Esophagus muscularis mucosa (tissue), 4 donors: ENCODE results near the gene PTPN14. TPM values are rescaled to one million over a fixed set of nuclear protein-coding genes. Genes with fewer than 3 reads are reported as not detected.

Experiments
- DNase-seq: peaks from one replicate; pipeline ENCODE4 v3.0.0-alpha.2; 2017; ENCODE audit errors: extremely low spot score
- H3K27ac ChIP-seq, 4 donors: fragments of 200-600 bp; sonication (generic); replicated peaks in 1 of 4; 1 replicate in 3 of 4; 2 replicates in 1 of 4; pipeline ENCODE4 v1.5.1; 2016 to 2019; ENCODE audit warnings: mild to moderate bottlenecking in 1 of 4
- H3K27me3 ChIP-seq, 4 donors: fragments of 200-600 bp; sonication (generic); one replicate each; pipeline versions ENCODE4 v1.5.1 to v1.6.0; 2016 to 2019
- H3K36me3 ChIP-seq, 4 donors: fragments of 200-600 bp; sonication (generic); one replicate each; pipeline ENCODE4 v1.5.1; 2016 to 2019
- H3K4me1 ChIP-seq, 4 donors: fragments of 200-600 bp; sonication (generic); one replicate each; pipeline ENCODE4 v1.5.1; 2016 to 2019
- H3K4me3 ChIP-seq, 4 donors: fragments of 200-600 bp; sonication (generic); 1 replicate in 2 of 4; 2 replicates in 2 of 4; pipeline ENCODE4 v1.5.1; 2016 to 2019; ENCODE audit warnings: mild to moderate bottlenecking in 4 of 4, moderate library complexity in 1 of 4
- H3K9me3 ChIP-seq, 4 donors: fragments of 200-600 bp; sonication (generic); 1 replicate in 3 of 4; 2 replicates in 1 of 4; pipeline ENCODE4 v1.5.1; 2016 to 2019
- EP300 ChIP-seq: sonication (generic); formaldehyde crosslinking; IDR thresholded peaks from one replicate; pipeline ENCODE4 v1.6.1; 2017; ENCODE audit warnings: antibody characterized with exemption
- POLR2A ChIP-seq: fragments of 450-650 bp; IDR thresholded peaks from one replicate; pipeline ENCODE4 v1.6.1; 2017; ENCODE audit warnings: antibody characterized with exemption, moderate library complexity, mild to moderate bottlenecking, low read depth
- POLR2AphosphoS5 ChIP-seq, 2 donors: sonication (generic); formaldehyde crosslinking; IDR thresholded peaks; one replicate each; pipeline ENCODE4 v1.6.1; 2017; ENCODE audit warnings: antibody characterized with exemption in 2 of 2
- WGBS: methylation state at CpG from one replicate; pipeline ENCODE4 v1.1.5; 2018; 5-methylcytosine and 5-hydroxymethylcytosine counted together
- intact Hi-C: fragments of 100-400 bp; cut with DNase I; formaldehyde crosslinking; loops from one replicate; pipeline ENCODE4 v1.15.1; 2023
- total RNA-seq, 4 donors: library from RNA; depleted of rRNA; stranded (reverse); fragments of >200 nt; gene quantifications; one replicate each; pipeline versions ENCODE4 v1.1.0 to v1.2.1, GENCODE V29; 2016
- TF ChIP-seq, protein P1 (sequence below), 3 experiments: fragments of 200-600 bp in 2 of 3; fragments of 450-650 bp in 1 of 3; sonication (generic) in 2 of 3; IDR thresholded peaks; one replicate each; pipeline ENCODE4 v1.5.1; 2017 to 2019; ENCODE audit warnings: antibody characterized with exemption in 3 of 3, mild to moderate bottlenecking in 2 of 3, moderate library complexity in 1 of 3

The PTPN14 gene
- total RNA-seq, 4 donors from 2014 or later, result 48.5 to 108 (median 69.1) TPM

DNA sequence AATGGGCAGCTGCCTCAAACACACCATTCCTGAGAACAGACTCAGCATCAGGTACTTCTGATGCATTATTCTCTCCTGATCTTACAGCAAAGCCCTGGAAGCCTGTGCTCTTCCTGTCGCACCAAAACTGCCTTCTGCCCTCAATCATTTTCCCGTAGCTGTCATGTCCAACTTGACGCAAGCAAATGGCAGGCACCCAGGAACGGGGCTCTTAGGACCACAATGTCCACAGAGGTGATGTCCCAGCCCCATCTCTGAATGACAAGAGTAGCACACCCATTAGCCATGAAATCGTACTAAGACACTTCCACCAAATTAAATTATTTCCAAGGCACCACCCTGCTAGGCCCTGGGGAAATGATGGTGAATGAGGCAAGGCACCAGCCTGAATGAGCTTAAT lies 47.1 kb downstream of the PTPN14 start:
- no peak for DNase-seq
- H3K4me1 ChIP-seq, result peaks cover 12 to 35% (median 32%) of the 10 kb centered on the region in 4 donors
- 98% methylated on average over 5 of the region's 5 CpGs for WGBS
- H3K27ac ChIP-seq, result no peak overlapping the region
- intact Hi-C loops, result no loop called here
- H3K27me3 ChIP-seq, result no peaks in the 10 kb centered on the region
- no peak overlapping the region for H3K4me3 ChIP-seq
- no peaks in the 10 kb centered on the region for H3K9me3 ChIP-seq
- no peaks in the 10 kb centered on the region for H3K36me3 ChIP-seq
- TF ChIP-seq POLR2A (no peak), EP300 (no peak), POLR2AphosphoS5 (IDR thresholded peaks at IDR 0.05) (no peak)
- TF ChIP-seq, protein P1, sequence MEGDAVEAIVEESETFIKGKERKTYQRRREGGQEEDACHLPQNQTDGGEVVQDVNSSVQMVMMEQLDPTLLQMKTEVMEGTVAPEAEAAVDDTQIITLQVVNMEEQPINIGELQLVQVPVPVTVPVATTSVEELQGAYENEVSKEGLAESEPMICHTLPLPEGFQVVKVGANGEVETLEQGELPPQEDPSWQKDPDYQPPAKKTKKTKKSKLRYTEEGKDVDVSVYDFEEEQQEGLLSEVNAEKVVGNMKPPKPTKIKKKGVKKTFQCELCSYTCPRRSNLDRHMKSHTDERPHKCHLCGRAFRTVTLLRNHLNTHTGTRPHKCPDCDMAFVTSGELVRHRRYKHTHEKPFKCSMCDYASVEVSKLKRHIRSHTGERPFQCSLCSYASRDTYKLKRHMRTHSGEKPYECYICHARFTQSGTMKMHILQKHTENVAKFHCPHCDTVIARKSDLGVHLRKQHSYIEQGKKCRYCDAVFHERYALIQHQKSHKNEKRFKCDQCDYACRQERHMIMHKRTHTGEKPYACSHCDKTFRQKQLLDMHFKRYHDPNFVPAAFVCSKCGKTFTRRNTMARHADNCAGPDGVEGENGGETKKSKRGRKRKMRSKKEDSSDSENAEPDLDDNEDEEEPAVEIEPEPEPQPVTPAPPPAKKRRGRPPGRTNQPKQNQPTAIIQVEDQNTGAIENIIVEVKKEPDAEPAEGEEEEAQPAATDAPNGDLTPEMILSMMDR (IDR thresholded peaks at IDR 0.05), result no peak

DNA sequence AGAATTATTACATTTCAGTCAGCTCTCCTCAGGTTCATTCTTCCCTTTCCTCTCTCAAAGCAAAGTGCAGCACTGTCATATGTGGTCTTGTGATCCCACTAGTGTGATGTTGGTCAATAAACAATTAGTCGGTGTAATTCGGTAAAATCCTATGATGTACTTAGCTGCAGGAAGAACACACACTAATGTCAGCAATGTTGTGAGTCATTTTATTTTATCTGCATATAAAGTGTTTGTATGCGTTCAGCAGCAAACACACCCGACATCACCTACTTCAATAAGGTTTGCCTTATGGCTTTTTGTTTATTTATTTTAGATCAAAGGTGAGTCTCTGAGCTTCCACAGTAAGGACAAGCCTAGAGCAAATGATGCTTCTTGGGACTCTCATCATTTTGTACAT lies 47.8 kb downstream of the PTPN14 start:
- no peak overlapping the region for H3K4me3 ChIP-seq
- H3K9me3 ChIP-seq, result no peaks in the 10 kb centered on the region
- peaks cover 14 to 42% (median 34%) of the 10 kb centered on the region in 4 donors for H3K4me1 ChIP-seq
- H3K27ac ChIP-seq, result no peak overlapping the region
- intact Hi-C loops, result no loop called here
- 61% methylated on average over 4 of the region's 4 CpGs for WGBS
- DNase-seq, result no peak
- no peaks in the 10 kb centered on the region for H3K36me3 ChIP-seq
- H3K27me3 ChIP-seq, result no peaks in the 10 kb centered on the region
- TF ChIP-seq POLR2A (no peak), EP300 (no peak), POLR2AphosphoS5 (IDR thresholded peaks at IDR 0.05) (no peak)
- TF ChIP-seq, protein P1 (IDR thresholded peaks at IDR 0.05), result no peak

DNA sequence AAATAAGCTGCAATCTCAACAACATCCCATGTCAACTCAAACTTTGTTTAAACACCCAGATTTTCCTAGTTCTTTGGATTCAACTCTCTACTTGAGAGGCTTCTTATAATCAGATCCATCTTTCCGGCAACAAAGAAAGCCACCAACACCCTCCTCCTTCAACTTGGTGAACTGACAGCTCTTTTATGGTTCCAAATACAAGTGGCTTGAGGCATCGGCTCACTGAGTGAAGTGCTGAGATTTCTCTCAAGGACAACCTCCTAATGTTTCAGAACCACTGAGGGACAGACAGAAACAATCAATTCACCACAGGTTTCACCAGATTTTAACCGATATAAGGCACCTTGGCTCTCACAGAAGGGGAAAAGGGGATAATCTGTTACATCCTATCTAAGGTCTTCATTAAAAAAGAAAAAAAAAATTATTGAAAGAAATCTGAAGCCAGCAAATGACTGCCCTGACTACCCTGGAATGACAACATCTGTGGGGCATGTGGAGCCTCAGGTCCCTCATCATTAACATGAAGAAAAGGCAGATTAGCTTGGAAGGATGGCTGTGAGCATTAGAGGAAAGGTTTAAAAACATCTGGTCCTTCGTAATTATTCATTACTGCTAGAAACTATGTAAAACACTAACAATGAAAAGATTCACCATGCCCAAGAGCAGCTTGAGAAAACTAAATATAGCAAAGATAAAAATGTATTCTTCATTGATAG lies 50.9 kb downstream of the PTPN14 start:
- no peak for TF ChIP-seq POLR2A
- no peak for TF ChIP-seq POLR2AphosphoS5 (IDR thresholded peaks at IDR 0.05)
- TF ChIP-seq, protein P1 (IDR thresholded peaks at IDR 0.05), result no peak
- no peak for TF ChIP-seq EP300
- Histone ChIP-seq H3K27me3 (no peaks in the 10 kb centered on the region), H3K4me3 (no peak overlapping the region), H3K27ac (peak overlapping the region; percentile 8 to 60 (median 37)), H3K9me3 (no peaks in the 10 kb centered on the region), H3K36me3 (no peaks in the 10 kb centered on the region), H3K4me1 (peaks cover 21 to 60% (median 47%) of the 10 kb centered on the region in 4 donors)
- 61% methylated on average over 4 of the region's 4 CpGs for WGBS
- no peak for DNase-seq
- intact Hi-C loops, result no loop called here

DNA sequence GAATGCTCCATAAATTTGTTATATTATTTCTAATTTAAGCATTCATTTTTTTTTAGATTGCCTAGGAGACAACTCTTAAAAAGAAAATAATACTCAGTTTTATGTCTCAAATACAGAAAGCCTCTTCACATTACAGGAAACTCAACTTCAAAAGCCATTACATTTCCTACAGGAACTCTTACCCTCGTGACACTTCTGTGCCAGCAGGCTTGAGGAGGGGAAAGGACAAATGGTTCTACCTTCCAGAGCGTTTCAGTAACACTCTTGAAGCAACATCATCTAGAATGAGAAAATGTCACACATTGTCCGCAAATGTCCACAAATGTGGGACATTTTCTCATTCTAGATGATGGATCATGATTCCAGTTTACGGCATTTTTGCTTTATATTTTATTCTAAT lies 51.7 kb downstream of the PTPN14 start:
- Histone ChIP-seq H3K27ac (peak overlapping the region in 2 of 4 donors; percentile 8 to 60), H3K9me3 (no peaks in the 10 kb centered on the region), H3K4me3 (no peak overlapping the region), H3K36me3 (no peaks in the 10 kb centered on the region), H3K27me3 (no peaks in the 10 kb centered on the region), H3K4me1 (peaks cover 22 to 61% (median 50%) of the 10 kb centered on the region in 4 donors)
- DNase-seq, result no peak
- TF ChIP-seq POLR2AphosphoS5 (IDR thresholded peaks at IDR 0.05) (no peak), POLR2A (no peak), EP300 (no peak)
- TF ChIP-seq, protein P1 (IDR thresholded peaks at IDR 0.05), result no peak
- 65% methylated on average over 4 of the region's 4 CpGs for WGBS
- intact Hi-C loops, result no loop called here

DNA sequence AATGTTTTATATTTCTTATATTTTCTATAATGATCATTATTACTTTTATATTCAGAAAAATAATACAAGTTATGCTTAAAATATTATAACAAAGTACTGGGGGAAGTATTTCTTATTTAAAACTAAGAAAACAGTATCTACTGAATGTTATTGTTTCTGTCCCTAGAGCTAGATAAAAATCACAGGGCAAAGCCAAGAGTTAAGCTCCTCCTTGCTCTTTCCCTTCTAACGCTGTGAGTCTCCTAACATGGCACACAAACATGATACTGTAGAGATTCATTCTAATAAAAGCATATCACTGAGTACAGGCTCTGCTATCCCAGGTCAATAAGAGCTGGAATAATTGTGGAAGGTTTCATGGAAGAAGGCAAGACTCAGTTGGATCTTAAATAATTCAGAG lies 53.4 kb downstream of the PTPN14 start:
- 20% methylated on average over 1 of the region's 1 CpG for whole genome bisulfite sequencing
- TF ChIP-seq POLR2AphosphoS5 (IDR thresholded peaks at IDR 0.05) (no peak), POLR2A (no peak), EP300 (no peak)
- TF ChIP-seq, protein P1 (IDR thresholded peaks at IDR 0.05), result no peak
- Histone ChIP-seq H3K27me3 (no peaks in the 10 kb centered on the region), H3K4me1 (peaks cover 30 to 78% (median 65%) of the 10 kb centered on the region in 4 donors), H3K9me3 (no peaks in the 10 kb centered on the region), H3K4me3 (no peak overlapping the region), H3K27ac (no peak overlapping the region), H3K36me3 (no peaks in the 10 kb centered on the region)
- intact Hi-C loops, result no loop called here
- no peak for DNase-seq
